ENCODE measurements around the gene KLF5. TPM values are rescaled to one million over a fixed set of nuclear protein-coding genes. Genes with fewer than 3 reads are reported as not detected.
A peak's percentile ranks its signal among the peaks of the same experiment; 100 is the strongest.
"Not testable (repeated sequence)": the region's sequence is repeated elsewhere in the genome, so short reads cannot be mapped to it uniquely, and the experiment has no call there.

Gene KLF5
- total and polyA plus RNA-seq, 12 donors, result 2.0 to 10.3 (median 4.6) TPM

- Histone ChIP-seq H3K27ac (no peak overlapping the region), H3K27me3 (no peaks in the 10 kb centered on the region), H3K4me1 (replicated peaks in 1 of 2) (no peaks in the 10 kb centered on the region), H3K4me3 (no peak overlapping the region), H3K36me3 (replicated peaks in 1 of 2) (no peaks in the 10 kb centered on the region), H3K9me3 (replicated peaks in 1 of 3) (no peaks in the 10 kb centered on the region)
- no peak for DNase-seq
- WGBS, 4 donors, result 91 to 96% (median 93%) methylated on average over 6 of the region's 6 CpGs
- intact Hi-C loops (cut with DNase I), result no loop called here
- TF ChIP-seq CTCF (IDR thresholded peaks at IDR 0.05), result no peak
- no peak for TF ChIP-seq POLR2A (IDR thresholded peaks at IDR 0.05)
Observed at GRCh38 chr13:73045031-73045430, 13.8 kb upstream of the KLF5 start.

DNA sequence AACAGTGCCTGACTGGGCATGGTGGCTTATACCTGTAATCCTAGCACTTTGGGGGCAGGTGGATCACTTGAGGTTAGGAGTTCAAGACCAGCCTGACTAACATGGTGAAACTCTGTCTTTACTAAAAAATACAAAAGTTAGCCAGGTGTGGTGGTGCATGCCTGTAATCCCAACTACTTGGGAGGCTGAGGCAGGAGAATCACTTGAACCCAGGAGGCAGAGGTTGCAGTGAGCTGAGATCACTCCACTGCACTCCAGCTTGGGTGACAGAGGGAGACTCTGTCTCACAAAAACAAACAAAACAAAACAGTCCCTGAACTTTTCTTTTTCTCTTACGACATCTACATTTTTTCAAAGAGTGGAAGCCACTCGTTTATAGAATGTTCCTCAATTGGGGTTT is 10.2 kb upstream of the KLF5 start:
- intact Hi-C loops (cut with DNase I); H3K36me3 ChIP-seq (replicated peaks in 1 of 2); H3K27me3 ChIP-seq; H3K9me3 ChIP-seq (replicated peaks in 1 of 3); H3K4me3 ChIP-seq; DNase-seq; H3K4me1 ChIP-seq (replicated peaks in 1 of 2); H3K27ac ChIP-seq: not testable (repeated sequence)
- WGBS, 4 donors, result 74 to 93% (median 78%) methylated on average over 2 of the region's 2 CpGs

GRCh38 chr13:73054712-73055111 is 4.1 kb upstream of the KLF5 start:
- TF ChIP-seq CTCF (IDR thresholded peaks at IDR 0.05) (no peak), POLR2A (IDR thresholded peaks at IDR 0.05) (no peak)
- intact Hi-C loops (cut with DNase I), result no loop called here

GRCh38 chr13:73055813-73056564 is 2.8 kb upstream of the KLF5 start:
- 68 to 75% (median 72%) methylated on average over 8 of the region's 8 CpGs for WGBS, 4 donors

More at GRCh38 chr13:73054712-73055111, 4.1 kb upstream of the KLF5 start:
- no peak for DNase-seq
- Histone ChIP-seq H3K36me3 (replicated peaks in 1 of 2) (no peaks in the 10 kb centered on the region), H3K4me3 (no peak overlapping the region), H3K9me3 (replicated peaks in 1 of 3) (no peaks in the 10 kb centered on the region), H3K4me1 (replicated peaks in 1 of 2) (peaks cover 0 to 5% of the 10 kb centered on the region in 2 donors), H3K27me3 (peaks cover 19% of the 10 kb centered on the region), H3K27ac (no peak overlapping the region)
- 58 to 67% (median 63%) methylated on average over 5 of the region's 5 CpGs for WGBS, 4 donors

More at GRCh38 chr13:73055813-73056564, 2.8 kb upstream of the KLF5 start:
- H3K36me3 ChIP-seq (replicated peaks in 1 of 2), result no peaks in the 10 kb centered on the region
- H3K27ac ChIP-seq, result peak overlapping the region in 1 of 5 donors; percentile 15
- H3K4me1 ChIP-seq (replicated peaks in 1 of 2), result peaks cover 0 to 5% of the 10 kb centered on the region in 2 donors
- no peak overlapping the region for H3K4me3 ChIP-seq
- peaks cover 19% of the 10 kb centered on the region for H3K27me3 ChIP-seq
- intact Hi-C loops (cut with DNase I), result no loop called here
- H3K9me3 ChIP-seq (replicated peaks in 1 of 3), result no peaks in the 10 kb centered on the region
- no peak for DNase-seq
- no peak for TF ChIP-seq POLR2A (IDR thresholded peaks at IDR 0.05)
- no peak for TF ChIP-seq CTCF (IDR thresholded peaks at IDR 0.05)

Measured in adrenal gland (tissue), 12 donors.